IPS-NIHi7 (cell line): ENCODE measurements around the gene SRGAP2C.
"Not testable (repeated sequence)": the region's sequence is repeated elsewhere in the genome, so short reads cannot be mapped to it uniquely, and the experiment has no call there.

Experiments used
- DNase-seq: peaks from one replicate; pipeline ENCODE4 v3.0.0; 2012; ENCODE audit warnings: mixed read lengths; ENCODE audit errors: extremely low spot score

Gene SRGAP2C

DNA sequence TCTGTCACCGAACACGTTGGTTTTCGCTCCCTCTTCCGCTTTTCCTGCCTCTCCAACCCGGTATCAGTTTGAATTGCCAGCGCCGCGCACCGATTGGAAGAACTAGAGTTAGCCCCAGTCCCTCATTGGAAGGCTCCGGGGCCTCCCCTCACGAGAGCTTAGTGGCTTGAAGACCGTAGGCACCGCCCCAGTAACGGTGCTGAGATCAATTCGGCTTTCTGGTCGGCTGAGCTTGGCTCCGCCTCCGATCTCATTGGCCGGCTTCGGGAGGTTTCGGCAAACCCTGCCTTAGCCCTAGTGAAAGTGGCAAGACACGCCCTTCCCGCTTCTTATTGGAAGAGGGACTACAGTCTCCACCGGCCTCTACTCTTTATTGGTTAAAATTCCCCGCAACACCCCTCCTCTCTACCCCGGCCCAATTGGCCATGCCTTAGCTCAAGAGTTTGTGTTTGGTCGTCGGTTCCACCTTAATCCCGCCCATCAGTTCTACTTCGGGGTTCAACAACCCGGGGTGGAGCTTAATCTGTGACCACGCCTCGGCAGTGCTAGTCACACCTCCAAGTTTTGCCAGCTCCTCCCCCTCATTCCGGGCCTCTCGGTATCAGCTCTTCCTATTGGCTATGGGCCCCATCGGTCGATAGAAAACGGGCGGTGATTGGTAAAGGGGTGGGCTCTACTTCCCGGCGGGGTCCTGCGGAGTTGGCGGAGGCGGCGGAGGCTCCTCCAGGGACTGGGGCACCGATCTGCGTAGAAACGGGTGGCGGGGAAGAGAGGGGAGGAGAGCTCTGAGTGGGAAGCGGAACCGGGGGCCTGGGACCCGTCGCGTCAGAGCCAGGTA lies at the start of gene SRGAP2C, which contains the start of gene FAM72B:
SRGAP2C (plus strand) TSS at position 686 of the 838 bp plus-strand sequence. CDS start 2,472 bp downstream, outside the sequence.
FAM72B (minus strand) TSS at position 51 of the 838 bp plus-strand sequence. CDS start 851 bp downstream, outside the sequence.
- peak; percentile 72 for DNase-seq

DNA sequence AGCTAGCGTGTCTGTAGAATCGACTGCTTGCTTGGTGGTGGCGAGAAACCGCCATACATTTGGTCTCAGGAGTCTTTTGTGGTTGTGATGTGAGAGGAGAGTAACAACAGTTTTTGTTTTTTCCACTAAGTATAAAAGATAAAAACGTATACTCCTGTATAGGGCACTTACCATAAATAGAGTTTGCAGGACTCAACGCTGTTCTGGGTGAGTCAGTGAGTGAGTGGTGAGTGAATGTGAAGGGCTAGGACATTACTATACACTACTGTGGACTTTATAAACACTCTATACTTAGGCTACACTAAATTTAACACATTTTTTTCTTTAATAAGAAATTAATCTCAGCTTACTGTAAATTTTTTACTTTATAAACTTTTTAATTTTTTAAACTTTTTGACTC lies 44.4 kb upstream of the SRGAP2C start:
- DNase-seq: not testable (repeated sequence)

DNA sequence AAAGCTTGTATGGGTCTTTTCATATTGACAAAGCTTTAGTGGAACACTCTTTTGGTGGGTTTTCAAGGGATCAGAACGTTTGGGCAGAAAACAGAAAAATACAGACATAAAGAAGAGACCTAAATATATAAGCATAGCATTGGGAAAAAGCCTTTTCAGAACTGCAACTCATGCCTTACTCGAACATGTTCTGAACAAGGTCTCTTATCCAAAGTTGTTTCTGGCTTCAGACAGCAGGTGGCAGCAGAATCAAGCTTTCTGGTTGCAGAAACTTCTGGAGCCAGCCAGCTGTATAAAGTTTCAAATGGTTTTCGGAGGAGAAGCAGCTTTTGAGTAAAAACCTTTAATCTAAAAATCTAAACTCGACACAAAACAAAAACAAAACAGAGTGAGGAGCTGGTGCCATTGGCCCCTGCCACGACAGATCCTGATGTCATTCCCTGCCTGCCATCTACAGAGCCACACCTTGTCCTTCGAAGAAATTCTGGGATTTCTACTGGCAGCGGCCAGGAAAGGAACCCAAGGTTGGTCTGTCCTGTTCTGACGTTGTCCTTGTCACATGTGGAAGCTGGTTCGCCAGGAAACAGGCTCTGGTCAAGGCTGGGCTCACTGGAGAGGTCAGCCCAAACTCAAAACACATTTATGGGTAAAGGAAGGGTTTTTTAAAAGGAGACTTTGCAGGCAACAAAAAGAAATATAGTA lies 36.1 kb upstream of the SRGAP2C start:
- DNase-seq: not testable (repeated sequence)

DNA sequence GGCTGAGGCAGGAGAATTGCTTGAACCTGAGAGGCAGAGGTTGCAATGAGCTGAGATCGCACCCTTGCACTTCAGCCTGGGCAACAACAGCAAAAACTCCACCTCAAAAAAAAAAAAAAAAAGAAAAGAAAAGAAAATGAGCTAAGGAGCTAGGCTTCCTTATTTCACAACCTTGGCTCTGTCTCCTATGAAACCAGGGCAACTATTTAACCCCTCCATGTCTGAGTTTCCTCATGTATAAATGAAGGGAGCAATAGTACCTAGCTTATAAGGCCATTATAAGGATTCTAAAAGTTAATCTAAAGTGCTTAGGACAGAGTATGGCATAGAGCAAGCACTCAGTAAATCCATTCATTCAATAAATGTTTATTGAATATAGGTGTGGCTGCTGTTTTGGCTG lies 33.5 kb upstream of the SRGAP2C start:
- DNase-seq: not testable (repeated sequence)

DNA sequence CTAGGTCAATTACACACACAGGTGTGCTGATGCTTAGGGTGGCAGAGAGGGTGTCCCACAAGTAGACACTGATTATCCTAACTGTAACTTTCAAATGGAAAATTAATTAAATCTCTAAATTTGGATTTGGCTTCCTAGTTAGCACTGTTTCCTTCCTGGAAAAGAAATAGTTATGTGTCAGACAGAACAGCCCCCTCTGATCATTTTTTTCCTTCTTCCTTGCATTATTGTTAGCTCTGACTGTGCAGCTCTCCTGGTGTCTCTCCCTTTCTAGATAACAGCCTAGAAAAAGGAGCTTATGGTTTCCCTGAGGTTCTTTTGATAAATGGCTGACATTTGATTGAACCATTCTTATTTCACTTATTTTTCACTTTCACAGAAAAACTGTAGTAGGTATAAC lies 32.0 kb upstream of the SRGAP2C start:
- not testable (repeated sequence) for DNase-seq

DNA sequence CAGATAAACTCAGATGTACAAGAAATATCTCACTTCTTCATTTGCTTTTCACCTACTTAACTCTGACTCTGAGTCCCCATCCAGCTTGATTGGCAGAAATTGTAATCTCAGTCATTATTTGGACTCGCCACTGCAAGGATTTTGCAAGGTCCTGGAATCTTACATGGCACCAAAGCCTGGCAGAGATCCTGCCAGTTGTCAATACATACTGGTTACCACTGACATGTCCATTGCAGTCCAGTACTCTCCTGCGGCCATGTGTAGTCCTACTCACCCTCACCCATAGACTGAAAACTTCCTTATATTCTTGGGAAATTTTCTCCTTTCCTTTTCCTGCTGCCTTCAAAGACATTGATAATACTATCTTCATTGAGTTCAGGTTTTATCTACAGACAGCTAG lies 30.0 kb upstream of the SRGAP2C start:
- not testable (repeated sequence) for DNase-seq

DNA sequence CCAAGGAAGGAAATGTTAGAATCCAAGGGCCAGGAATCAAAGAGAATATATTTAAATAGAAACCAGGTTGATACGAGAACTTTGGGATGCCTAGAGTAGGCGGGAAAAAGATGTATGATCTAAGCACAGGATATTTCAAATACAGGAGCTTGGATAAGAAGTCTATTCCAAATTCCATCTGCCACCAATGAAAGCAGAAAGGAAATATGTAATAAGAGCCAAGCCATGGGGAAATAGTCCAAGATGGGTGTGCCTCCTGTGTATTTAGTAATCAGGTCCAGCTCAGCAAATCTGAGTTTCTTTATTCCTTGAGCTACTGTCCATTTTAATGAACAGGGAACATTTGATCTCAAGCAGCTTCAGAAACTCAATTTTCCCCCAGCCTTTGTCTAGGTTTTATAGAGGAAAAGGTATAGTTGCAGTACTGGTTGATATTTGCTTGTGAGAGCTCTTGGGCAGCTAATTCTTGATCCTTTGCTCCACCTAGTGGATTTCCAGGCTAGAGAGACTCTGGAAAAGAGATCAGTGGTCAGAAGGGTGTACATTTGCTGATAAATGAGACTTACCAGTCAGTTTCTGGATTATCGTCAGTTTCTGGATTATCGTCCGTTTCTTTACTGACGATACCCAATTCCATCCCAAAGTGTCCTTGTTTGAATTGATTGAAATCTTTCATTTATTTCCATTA lies 29.0 kb upstream of the SRGAP2C start:
- not testable (repeated sequence) for DNase-seq

DNA sequence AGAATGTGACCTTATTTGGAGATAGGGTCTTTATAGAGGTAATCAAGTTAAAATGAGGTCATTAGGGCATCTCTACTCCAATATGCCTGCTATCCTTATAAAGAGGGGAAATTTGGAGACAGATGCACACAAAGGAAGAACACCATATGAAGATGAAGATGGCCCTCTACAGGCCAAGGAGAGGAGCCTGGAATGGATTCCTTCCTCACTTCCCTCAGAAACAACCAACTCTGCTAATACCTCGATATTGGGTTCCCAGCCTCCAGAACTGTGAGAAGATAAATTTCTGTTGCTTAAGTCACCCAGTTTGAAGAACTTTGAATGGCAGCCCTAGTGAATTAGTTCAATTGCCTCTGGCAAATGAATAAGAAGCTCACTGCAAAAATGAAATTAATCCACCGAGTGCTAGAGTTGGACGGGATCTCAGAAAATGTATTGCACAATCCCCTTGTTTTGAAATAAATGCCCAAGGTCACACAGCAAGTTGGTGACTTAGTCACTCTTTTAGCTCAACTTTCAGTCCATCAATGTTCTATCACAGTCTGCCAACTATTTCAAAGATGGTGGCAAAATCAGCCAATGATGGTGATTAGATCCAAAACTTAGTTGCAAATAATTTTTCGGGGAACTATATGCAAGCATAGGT lies 27.7 kb upstream of the SRGAP2C start:
- DNase-seq: not testable (repeated sequence)

GRCh38 chr1:121157609-121158008 lies 27.2 kb upstream of the SRGAP2C start:
- DNase-seq: not testable (repeated sequence)

DNA sequence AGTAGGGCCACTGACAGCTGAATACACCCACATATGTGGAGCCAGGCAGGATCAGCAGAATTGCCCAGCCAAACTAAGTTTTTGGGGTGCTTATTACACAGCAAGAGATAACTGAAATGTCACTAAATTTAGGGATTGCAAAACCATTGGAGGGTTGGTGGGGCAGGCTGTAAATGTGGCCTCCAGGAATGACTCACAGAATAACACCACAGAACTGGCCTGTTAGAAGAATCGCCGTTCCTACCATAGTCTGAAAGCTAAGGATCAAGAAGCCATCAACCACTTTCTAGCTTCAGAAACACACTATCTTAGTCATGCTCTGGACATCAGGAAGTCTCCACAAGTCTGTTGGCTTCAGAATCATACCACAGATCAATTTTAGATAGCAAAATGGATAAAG lies 24.7 kb upstream of the SRGAP2C start:
- DNase-seq: not testable (repeated sequence)

DNA sequence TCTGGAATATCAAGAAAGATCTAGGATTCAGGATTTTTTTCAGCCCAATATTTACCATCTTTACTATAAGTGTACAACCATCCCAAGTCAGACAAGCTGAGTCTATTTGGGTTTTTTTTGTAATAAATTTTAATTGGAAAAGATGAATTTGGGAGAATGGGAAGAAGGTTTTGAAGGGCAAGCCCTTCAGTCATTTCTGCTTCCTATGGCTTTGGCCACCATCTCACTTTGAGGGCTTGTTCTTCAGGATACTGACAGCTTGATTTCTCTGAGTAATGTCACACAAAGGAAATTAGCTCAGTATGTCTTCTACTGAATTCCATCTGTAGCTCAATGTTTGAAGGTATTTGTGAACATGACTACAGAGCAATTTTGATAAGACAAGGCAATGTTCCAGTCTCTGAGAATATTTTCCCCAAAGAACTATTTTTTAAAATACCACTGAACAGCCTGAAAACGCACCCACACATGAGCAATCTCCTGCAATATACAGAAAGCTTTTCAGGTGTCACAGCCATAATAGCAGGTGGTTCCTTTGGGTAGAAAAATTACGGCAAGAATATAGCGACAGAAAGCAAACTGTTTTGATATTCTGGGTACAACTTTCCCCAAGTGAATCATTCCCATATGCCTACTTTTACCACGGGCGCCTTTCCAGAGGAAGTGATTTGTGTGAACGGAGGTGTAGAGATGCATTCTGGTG lies 23.4 kb upstream of the SRGAP2C start:
- DNase-seq: not testable (repeated sequence)

DNA sequence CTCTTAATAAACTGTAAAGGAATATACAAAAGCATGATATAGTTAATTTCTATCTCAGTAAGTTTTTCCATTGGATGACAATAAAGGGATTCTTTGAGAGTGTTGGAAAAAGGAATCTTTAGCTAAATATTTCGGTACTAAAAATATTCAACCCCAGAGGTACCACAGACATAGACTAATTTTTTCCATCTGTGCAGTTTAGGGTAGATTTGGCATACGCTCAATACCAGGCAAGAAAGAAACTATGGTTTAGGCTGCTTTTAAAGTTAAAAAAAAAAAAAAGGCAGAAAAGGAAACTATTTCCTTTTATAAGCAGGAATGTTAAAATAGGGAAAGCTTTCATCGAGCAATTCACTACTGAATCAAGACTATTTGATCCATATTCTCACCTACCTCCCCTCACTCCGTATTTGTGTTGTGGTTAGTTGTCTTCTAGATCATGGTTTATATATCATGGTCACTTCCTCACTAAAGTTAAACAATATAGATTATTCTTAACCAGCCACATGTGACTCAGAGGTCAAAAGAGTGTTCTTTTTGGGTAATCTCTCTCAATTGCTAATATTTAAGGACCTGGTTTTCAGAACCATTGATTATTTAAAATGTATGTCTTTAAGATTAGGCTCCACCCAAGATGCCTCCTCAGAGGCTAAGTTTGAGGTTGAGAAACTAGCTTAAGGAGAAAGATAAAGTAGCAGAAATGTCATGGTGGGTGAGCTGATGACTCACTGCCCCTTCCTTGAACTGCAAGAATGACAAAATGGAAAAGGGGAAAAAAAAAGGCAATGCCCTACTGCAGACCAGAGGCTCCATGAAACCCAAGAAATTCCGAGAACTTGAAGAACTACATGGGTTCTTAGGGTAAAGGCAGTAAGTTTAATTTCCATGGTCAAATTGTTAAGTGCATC lies 20.7 kb upstream of the SRGAP2C start:
- not testable (repeated sequence) for DNase-seq

- not testable (repeated sequence) for DNase-seq
These were observed 19.5 kb upstream of the SRGAP2C start for GRCh38 chr1:121165296-121165695.

- DNase-seq: not testable (repeated sequence)
These were observed 17.5 kb upstream of the SRGAP2C start for GRCh38 chr1:121167225-121167738.

GRCh38 chr1:121168152-121168668 lies 16.6 kb upstream of the SRGAP2C start:
- not testable (repeated sequence) for DNase-seq

GRCh38 chr1:121176649-121177048 lies 8.1 kb upstream of the SRGAP2C start:
- DNase-seq: not testable (repeated sequence)

- not testable (repeated sequence) for DNase-seq
These were observed 6.6 kb upstream of the SRGAP2C start for GRCh38 chr1:121178197-121178596.

DNA sequence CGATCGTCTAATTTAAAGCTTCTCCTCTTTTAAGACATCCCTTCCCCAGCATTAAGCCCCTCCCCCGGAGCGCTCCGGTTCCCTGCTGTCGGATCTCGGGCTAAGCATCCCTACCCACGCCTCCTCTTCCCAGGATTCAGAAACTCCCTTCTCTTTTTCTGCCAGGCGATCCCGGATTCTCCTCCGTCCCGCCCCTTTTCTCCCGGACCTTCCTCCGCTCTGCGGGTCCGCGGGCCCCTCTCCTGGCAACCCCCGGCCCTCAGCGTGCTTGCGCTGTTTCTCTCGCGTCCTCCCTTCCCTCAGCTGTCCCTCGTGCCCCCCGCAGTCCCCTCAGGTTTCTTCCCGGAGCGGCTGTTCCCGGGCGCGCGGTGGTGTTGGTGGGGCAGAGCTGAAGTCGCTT lies 908 bp upstream of the SRGAP2C start:
- DNase-seq: not testable (repeated sequence)

GRCh38 chr1:121185140-121185708 lies 449 bp downstream of the SRGAP2C start:
- DNase-seq: not testable (repeated sequence)
